ENCODE measurements around the gene OR2D3.

DNA sequence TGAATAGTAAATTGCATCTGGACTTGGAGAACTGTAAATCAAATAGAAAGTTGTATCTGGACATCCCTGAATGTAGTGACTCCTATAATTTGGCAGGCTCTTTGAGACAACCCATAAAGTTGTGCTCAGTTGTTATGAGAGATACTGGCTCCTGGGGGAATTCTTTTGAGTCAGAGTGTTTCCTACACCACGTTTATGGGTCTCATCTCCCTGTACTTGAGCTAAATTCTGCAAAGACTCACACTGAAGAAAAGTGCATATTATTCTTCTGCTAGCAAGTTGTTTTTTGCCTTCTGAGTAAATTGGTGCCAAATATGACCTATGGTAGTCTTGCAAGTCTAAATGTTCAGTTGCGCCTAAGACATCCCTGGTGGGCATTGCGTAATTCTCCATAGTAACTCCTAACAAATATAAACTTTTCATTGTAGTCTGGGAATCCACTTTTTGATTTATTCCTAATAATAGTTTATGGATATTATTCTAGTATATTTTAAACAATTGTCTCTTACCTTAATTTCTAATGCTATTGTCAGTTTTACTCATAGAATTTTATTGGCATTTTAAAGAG lies 10.4 kb downstream of the OR2D3 start:
- no peak for TF ChIP-seq EZH2 (IDR thresholded peaks at IDR 0.05; ENCODE audit: insufficient read depth, poor library complexity, severe bottlenecking)
- TF ChIP-seq EZH2phosphoT487 (IDR thresholded peaks at IDR 0.05; ENCODE audit: insufficient read depth, low read depth): no peak

Data from GM23248 (cell line).